ENCODE results near the gene SAMMSON.

SAMMSON gene

DNA sequence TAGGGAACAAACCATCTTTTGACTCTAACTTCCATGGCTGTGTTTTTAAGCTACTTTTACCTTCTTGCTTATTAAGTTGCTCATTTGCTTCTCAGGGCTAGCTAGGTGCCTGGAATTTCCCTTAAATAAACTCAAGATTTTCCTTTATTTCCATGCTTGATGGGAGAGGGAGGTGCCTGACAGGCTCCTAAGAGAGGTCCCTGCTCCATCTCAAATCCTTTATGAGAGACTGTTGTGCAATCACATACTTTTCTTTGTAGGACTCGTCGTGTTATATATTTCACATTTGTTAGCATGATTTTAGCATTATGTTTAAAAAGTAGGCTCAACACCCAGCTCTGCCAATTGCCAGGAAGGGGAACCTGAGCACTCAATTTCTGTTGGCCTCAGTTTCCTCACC is 95.7 kb downstream of the SAMMSON start:
- H3K27me3 ChIP-seq (ENCODE audit: insufficient read depth, low read depth, severe bottlenecking) = no peaks in the 10 kb centered on the region
- no peak overlapping the region for H3K27ac ChIP-seq
- no peaks in the 10 kb centered on the region for H3K36me3 ChIP-seq
- H3K9me3 ChIP-seq (ENCODE audit: severe bottlenecking) = no peaks in the 10 kb centered on the region
- no peak for DNase-seq
- H3K4me3 ChIP-seq (ENCODE audit: low read depth, low read length) = no peak overlapping the region
- TF ChIP-seq, protein P1, sequence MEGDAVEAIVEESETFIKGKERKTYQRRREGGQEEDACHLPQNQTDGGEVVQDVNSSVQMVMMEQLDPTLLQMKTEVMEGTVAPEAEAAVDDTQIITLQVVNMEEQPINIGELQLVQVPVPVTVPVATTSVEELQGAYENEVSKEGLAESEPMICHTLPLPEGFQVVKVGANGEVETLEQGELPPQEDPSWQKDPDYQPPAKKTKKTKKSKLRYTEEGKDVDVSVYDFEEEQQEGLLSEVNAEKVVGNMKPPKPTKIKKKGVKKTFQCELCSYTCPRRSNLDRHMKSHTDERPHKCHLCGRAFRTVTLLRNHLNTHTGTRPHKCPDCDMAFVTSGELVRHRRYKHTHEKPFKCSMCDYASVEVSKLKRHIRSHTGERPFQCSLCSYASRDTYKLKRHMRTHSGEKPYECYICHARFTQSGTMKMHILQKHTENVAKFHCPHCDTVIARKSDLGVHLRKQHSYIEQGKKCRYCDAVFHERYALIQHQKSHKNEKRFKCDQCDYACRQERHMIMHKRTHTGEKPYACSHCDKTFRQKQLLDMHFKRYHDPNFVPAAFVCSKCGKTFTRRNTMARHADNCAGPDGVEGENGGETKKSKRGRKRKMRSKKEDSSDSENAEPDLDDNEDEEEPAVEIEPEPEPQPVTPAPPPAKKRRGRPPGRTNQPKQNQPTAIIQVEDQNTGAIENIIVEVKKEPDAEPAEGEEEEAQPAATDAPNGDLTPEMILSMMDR (IDR thresholded peaks at IDR 0.05; ENCODE audit: low read depth, low read length) = no peak

DNA sequence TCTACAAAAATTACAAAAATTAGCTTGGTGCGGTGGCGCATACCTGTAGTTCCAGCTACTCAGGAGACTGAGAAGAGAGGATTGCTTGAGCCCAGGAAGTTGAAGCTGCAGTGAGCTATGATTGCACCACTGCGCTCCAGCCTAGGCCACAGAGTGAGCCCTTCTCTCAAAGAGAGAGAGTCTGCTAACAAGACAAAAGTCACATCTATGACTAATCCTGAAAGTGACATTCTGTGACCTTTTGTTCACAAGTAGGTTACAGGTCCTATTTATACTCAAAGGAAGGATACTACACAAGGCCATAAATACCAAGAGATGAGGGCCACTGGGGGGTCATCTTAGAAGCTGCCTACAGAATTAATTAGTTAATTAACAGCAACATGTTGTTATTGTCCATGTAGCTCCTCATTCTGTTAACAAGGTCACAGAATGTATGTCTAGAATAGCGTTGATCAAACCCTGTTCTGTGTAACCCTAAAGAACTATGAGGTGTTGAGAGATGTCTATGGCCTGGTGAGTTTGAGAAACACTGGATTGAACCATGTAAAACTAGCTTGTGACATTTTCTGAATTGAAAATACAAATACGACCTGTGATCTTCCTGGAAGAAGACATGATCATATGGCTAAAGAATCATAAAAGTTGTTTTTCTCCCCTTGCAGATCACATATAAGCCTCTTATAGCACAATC is 97.0 kb downstream of the SAMMSON start:
- Histone ChIP-seq H3K27ac (no peak overlapping the region), H3K4me3 (ENCODE audit: low read depth, low read length) (no peak overlapping the region), H3K9me3 (ENCODE audit: severe bottlenecking) (no peaks in the 10 kb centered on the region), H3K27me3 (ENCODE audit: insufficient read depth, low read depth, severe bottlenecking) (no peaks in the 10 kb centered on the region), H3K36me3 (no peaks in the 10 kb centered on the region)
- TF ChIP-seq, protein P1 (IDR thresholded peaks at IDR 0.05; ENCODE audit: low read depth, low read length) = no peak
- no peak for DNase-seq

DNA sequence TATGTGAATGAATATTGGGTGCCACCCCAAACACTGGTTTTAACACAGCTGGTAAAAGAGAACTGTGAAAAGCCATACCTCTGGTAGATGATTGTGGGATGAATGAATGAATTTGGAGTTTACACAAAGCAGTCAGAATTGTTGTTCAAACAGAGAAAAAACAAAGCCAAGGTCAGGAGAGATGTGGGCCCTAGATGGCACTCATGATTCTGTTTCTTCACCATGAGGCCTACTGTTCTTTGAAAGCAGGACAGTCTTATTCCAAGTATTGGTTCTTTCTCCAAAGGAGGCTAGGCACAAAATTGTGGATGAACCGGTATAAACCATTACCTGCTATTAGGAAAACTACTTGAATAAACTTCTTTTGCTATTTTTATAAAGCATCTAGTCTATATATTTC is 97.6 kb downstream of the SAMMSON start:
- DNase-seq = no peak
- H3K27me3 ChIP-seq (ENCODE audit: insufficient read depth, low read depth, severe bottlenecking) = no peaks in the 10 kb centered on the region
- TF ChIP-seq, protein P1 (IDR thresholded peaks at IDR 0.05; ENCODE audit: low read depth, low read length) = no peak

DNA sequence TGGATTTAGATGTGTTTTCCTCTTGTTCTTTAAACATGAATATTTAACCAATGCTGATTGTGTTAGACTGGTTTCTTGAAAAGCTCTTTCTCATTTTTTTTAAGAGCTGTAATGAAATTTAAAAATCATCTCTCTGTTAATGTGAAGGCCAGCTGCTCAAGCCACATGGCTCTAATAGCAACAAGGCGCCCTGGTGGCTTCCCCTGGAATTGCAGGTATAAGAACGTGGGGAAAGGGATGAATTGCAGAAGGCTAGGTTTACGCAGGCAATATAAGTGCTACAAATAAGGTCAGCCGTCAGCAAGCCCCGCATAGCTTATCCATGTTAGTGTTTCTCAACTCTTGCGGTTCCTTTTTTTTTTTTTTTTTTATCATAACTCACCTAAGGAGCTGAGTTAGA is 108.5 kb downstream of the SAMMSON start:
- Histone ChIP-seq H3K4me3 (ENCODE audit: low read depth, low read length) (no peak overlapping the region), H3K9me3 (ENCODE audit: severe bottlenecking) (no peaks in the 10 kb centered on the region), H3K27ac (no peak overlapping the region), H3K27me3 (ENCODE audit: insufficient read depth, low read depth, severe bottlenecking) (no peaks in the 10 kb centered on the region), H3K36me3 (no peaks in the 10 kb centered on the region)
- peak; percentile 46 for DNase-seq
- TF ChIP-seq, protein P1 (IDR thresholded peaks at IDR 0.05; ENCODE audit: low read depth, low read length) = peak; percentile 51

More for the DNA sequence above, 97.6 kb downstream of the SAMMSON start:
- Histone ChIP-seq H3K4me3 (ENCODE audit: low read depth, low read length) (no peak overlapping the region), H3K36me3 (no peaks in the 10 kb centered on the region), H3K27ac (no peak overlapping the region), H3K9me3 (ENCODE audit: severe bottlenecking) (no peaks in the 10 kb centered on the region)

DNA sequence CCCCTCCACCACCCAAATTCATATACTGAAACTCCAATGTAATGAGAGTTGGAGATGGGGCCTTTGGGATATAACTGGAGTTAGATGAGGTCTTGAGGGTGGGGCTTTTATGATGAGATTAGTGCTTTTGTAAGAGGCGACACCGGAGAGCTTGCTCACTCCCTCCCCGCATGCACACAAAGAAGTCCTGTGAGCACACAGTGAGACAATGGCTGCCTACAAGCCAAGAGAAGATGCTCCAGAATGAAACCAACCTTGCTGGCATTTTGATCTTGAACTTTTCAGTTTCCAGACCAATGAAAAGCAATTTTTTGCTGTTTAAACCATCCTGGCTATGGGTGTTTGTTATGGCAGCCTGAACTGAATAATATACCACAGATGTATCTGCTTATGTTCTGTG is 109.0 kb downstream of the SAMMSON start:
- Histone ChIP-seq H3K36me3 (no peaks in the 10 kb centered on the region), H3K4me3 (ENCODE audit: low read depth, low read length) (no peak overlapping the region), H3K27me3 (ENCODE audit: insufficient read depth, low read depth, severe bottlenecking) (no peaks in the 10 kb centered on the region), H3K27ac (no peak overlapping the region), H3K9me3 (ENCODE audit: severe bottlenecking) (no peaks in the 10 kb centered on the region)
- TF ChIP-seq, protein P1 (IDR thresholded peaks at IDR 0.05; ENCODE audit: low read depth, low read length) = no peak
- DNase-seq = no peak

DNA sequence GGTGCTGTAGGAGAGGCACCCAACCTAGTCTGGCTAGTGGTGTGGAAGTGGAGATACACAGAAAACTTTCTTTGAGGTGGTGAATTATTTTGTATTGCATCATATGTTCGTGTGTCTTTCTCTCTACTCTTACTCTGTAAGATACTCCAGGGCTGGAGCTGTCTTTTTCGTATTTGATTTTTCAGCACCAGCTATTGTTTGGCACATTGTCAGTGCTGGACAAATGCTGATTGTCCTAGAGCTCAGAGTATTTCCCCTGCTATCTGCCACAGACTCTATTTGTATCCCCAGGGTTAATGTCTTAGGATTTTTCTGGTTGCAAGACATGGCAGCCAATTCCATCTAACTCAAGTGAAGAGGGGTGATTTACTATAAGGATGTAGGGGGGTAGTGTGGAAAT is 110.5 kb downstream of the SAMMSON start:
- H3K4me3 ChIP-seq (ENCODE audit: low read depth, low read length) = no peak overlapping the region
- no peak overlapping the region for H3K27ac ChIP-seq
- DNase-seq = no peak
- H3K9me3 ChIP-seq (ENCODE audit: severe bottlenecking) = no peaks in the 10 kb centered on the region
- H3K27me3 ChIP-seq (ENCODE audit: insufficient read depth, low read depth, severe bottlenecking) = no peaks in the 10 kb centered on the region
- no peaks in the 10 kb centered on the region for H3K36me3 ChIP-seq
- TF ChIP-seq, protein P1 (IDR thresholded peaks at IDR 0.05; ENCODE audit: low read depth, low read length) = no peak

All from WERI-Rb-1 (cell line).